ENCODE results near the gene NANOS3. TPM values are rescaled to one million over a fixed set of nuclear protein-coding genes. Genes with fewer than 3 reads are reported as not detected.
A peak's percentile ranks its signal among the peaks of the same experiment; 100 is the strongest.

Gene NANOS3
- total RNA-seq, 1 donor from 2014 or later, result 3.5 TPM

DNA sequence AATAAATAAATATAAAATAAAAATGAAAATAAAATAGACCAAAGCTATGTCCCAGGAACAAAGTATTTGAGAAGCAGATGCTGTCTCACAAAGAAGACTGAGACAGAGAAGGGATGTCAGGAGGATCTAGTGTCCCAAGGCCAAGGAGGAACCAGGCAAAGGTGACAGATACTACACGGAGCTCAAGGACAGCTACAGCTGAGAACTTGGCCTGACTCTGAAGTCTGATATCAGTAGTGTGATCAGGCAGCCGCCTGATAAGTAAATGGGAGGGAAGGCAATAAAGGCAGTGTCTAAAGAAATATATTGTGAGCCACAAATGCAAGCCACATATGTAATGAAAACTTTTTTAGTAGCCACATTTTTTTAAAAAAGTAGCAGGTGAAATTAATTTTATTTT, 20.4 kb upstream of the NANOS3 start:
- peaks cover 45% of the 10 kb centered on the region for H3K4me1 Mint-ChIP-seq (ENCODE audit: unreplicated experiment)
- no peak for DNase-seq (ENCODE audit: extremely low spot score, unreplicated experiment)
- H3K27ac Mint-ChIP-seq (ENCODE audit: unreplicated experiment), result peak overlapping the region; percentile 66
- H3K36me3 Mint-ChIP-seq (ENCODE audit: unreplicated experiment), result no peaks in the 10 kb centered on the region
- no peaks in the 10 kb centered on the region for H3K27me3 Mint-ChIP-seq (ENCODE audit: unreplicated experiment)
- H3K4me3 Mint-ChIP-seq (ENCODE audit: unreplicated experiment), result no peak overlapping the region
- H3K9me3 Mint-ChIP-seq (ENCODE audit: unreplicated experiment), result no peaks in the 10 kb centered on the region
- TF ChIP-seq, protein P1, sequence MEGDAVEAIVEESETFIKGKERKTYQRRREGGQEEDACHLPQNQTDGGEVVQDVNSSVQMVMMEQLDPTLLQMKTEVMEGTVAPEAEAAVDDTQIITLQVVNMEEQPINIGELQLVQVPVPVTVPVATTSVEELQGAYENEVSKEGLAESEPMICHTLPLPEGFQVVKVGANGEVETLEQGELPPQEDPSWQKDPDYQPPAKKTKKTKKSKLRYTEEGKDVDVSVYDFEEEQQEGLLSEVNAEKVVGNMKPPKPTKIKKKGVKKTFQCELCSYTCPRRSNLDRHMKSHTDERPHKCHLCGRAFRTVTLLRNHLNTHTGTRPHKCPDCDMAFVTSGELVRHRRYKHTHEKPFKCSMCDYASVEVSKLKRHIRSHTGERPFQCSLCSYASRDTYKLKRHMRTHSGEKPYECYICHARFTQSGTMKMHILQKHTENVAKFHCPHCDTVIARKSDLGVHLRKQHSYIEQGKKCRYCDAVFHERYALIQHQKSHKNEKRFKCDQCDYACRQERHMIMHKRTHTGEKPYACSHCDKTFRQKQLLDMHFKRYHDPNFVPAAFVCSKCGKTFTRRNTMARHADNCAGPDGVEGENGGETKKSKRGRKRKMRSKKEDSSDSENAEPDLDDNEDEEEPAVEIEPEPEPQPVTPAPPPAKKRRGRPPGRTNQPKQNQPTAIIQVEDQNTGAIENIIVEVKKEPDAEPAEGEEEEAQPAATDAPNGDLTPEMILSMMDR (IDR thresholded peaks at IDR 0.05), result no peak

DNA sequence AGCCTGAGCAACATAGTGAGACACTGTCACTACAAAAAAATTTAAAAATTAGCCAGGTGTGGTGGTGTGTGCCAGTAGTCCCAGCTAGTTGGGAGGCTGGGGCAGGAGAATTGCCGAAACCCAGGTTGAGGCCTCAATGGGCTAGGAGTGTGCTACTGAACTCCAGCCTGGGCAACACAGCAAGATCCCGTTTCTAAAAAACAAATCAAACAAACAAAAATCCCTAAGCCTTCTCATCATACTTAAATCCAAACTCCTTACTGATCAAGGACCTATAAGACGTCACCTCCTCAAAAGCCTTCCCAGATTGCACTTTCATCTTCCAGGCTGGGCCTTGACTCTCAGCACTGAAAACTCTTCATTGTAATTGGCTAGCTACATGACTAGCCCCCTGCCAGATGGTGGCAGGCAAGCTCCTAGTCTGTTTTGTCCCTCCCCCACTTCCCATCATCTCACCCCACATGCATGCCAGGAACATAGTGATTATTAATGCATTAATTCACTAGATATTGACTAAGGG, 17.5 kb upstream of the NANOS3 start:
- Mint-ChIP-seq H3K9me3 (ENCODE audit: unreplicated experiment) (no peaks in the 10 kb centered on the region), H3K36me3 (ENCODE audit: unreplicated experiment) (no peaks in the 10 kb centered on the region), H3K4me3 (ENCODE audit: unreplicated experiment) (no peak overlapping the region), H3K27ac (ENCODE audit: unreplicated experiment) (peak overlapping the region; percentile 58), H3K27me3 (ENCODE audit: unreplicated experiment) (no peaks in the 10 kb centered on the region), H3K4me1 (ENCODE audit: unreplicated experiment) (peaks cover 50% of the 10 kb centered on the region)
- TF ChIP-seq, protein P1 (IDR thresholded peaks at IDR 0.05), result no peak
- DNase-seq (ENCODE audit: extremely low spot score, unreplicated experiment), result no peak

DNA sequence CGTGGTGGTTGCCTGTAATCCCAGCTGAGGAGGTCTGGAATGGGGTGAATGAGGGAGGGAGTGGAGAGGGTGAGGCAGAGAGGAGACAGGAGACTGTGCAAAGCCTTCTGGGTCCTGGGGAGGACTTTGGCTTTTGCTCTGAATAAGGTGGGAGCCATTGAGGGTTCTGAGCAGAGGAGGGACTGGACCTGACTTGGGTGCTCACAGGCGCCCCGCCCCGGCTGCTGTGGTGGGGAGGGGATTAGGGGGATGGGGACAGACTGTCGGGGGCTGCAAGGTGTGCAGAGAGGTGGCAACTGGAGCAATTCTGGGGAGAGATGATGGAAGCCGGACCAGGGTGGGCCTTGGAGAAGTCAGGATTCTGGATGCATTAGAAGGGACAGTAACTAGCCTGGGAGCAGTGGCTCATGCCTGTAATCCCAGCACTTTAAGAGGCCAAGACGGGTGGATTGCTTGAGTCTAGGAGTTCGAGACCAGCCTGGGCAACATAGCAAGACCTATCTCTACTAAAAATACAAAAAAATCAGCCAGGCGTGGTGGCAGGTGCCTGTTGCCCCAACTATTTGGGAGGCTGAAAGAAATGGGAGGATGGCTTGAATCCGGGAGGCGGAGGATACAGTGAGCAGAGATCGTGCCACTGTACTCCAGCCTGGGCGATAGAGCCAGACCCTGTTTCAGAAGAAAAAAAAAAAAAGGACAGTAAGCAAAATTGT, 16.1 kb upstream of the NANOS3 start:
- TF ChIP-seq, protein P1 (IDR thresholded peaks at IDR 0.05), result no peak
- DNase-seq (ENCODE audit: extremely low spot score, unreplicated experiment), result no peak
- Mint-ChIP-seq H3K36me3 (ENCODE audit: unreplicated experiment) (no peaks in the 10 kb centered on the region), H3K4me3 (ENCODE audit: unreplicated experiment) (no peak overlapping the region), H3K27ac (ENCODE audit: unreplicated experiment) (peak overlapping the region; percentile 95), H3K9me3 (ENCODE audit: unreplicated experiment) (no peaks in the 10 kb centered on the region), H3K27me3 (ENCODE audit: unreplicated experiment) (no peaks in the 10 kb centered on the region), H3K4me1 (ENCODE audit: unreplicated experiment) (peaks cover 49% of the 10 kb centered on the region)

DNA sequence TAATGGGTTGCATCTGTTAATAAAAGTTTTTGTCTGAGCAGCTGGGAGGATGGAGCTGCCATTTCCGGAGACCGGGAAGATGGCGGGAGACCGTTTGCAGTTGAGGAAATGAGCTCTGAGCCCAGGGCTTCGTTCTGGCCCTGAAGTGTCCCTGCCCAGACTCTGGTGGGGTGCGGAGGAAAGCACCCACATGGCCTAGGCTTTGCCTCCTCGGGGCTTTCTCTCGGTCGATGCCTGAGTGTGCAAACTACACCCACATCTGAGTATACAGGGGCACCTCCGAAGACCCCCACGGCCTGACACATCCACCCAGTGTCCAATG, 15.6 kb upstream of the NANOS3 start:
- TF ChIP-seq, protein P1 (IDR thresholded peaks at IDR 0.05), result no peak
- peak overlapping the region; percentile 73 for H3K4me3 Mint-ChIP-seq (ENCODE audit: unreplicated experiment)
- peak overlapping the region; percentile 95 for H3K27ac Mint-ChIP-seq (ENCODE audit: unreplicated experiment)
- no peaks in the 10 kb centered on the region for H3K9me3 Mint-ChIP-seq (ENCODE audit: unreplicated experiment)
- DNase-seq (ENCODE audit: extremely low spot score, unreplicated experiment), result no peak
- H3K4me1 Mint-ChIP-seq (ENCODE audit: unreplicated experiment), result peaks cover 53% of the 10 kb centered on the region
- H3K27me3 Mint-ChIP-seq (ENCODE audit: unreplicated experiment), result no peaks in the 10 kb centered on the region
- H3K36me3 Mint-ChIP-seq (ENCODE audit: unreplicated experiment), result no peaks in the 10 kb centered on the region

DNA sequence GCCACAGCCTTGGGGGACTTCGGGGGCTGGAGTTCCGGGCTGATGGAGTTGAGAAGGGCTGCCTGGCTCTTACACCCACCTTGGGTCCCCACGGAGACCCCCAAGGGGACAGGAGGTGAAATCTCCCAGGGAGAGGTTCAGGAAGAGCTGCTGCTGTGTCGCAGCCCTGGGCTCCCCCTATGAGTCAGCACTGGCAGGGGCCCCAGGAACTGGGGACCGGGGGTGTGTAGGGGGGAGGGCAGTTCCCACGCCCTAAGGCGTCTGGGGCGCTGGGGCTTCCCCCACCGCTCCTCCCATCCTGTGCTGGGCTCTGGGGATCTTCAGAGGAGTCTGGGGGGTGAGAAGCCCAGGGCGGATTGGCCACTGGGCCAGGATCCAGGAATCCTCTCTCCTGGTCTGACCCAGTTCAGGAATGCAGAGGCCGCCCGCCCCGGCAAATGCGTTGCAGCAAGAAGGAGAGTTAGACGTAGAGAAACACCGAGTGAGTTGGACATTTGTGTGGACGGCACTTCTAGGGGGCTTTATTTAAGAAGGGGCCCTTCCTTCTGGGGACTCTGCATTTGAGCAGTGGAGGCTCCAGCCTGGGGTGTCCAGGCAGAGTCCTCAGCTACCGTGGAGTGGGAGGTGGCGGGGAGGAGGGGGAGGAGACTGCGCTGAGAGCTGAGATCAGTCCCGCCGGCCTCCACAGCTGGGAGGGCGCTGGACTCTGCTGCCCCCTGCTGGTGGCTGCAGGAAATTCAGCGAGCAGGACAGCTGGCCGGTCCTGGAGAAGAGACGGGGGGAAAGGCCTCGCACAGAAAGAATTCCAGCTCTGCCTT, 15.0 kb upstream of the NANOS3 start:
- Mint-ChIP-seq H3K36me3 (ENCODE audit: unreplicated experiment) (no peaks in the 10 kb centered on the region), H3K4me3 (ENCODE audit: unreplicated experiment) (peak overlapping the region; percentile 73), H3K27me3 (ENCODE audit: unreplicated experiment) (no peaks in the 10 kb centered on the region), H3K27ac (ENCODE audit: unreplicated experiment) (peak overlapping the region; percentile 95), H3K9me3 (ENCODE audit: unreplicated experiment) (no peaks in the 10 kb centered on the region), H3K4me1 (ENCODE audit: unreplicated experiment) (peaks cover 56% of the 10 kb centered on the region)
- TF ChIP-seq, protein P1 (IDR thresholded peaks at IDR 0.05), result peak; percentile 97
- DNase-seq (ENCODE audit: extremely low spot score, unreplicated experiment), result peak; percentile 98
